Stimulated activated CD4-positive, alpha-beta T cell treated with anti-CD3 and anti-CD28 coated beads, Interleukin-2, amount 100 ng/mL, for 48 hours (primary cell): ENCODE measurements around the gene PSAP.

Experiments
- DNase-seq, 2 donors: peaks; one replicate each; pipeline ENCODE4 v3.0.0-alpha.2; 2020

PSAP gene

GRCh38 chr10:71844084-71844483 lies 7.0 kb downstream of the PSAP start:
- no peak for DNase-seq

- DNase-seq, result no peak
These were observed 8.0 kb downstream of the PSAP start for GRCh38 chr10:71842856-71843686.

GRCh38 chr10:71842422-71842821 lies 8.6 kb downstream of the PSAP start:
- DNase-seq, result no peak

GRCh38 chr10:71840958-71841335 lies 10.1 kb downstream of the PSAP start:
- no peak for DNase-seq

GRCh38 chr10:71840177-71840957 lies 10.7 kb downstream of the PSAP start:
- DNase-seq, result no peak

- no peak for DNase-seq
These were observed 12.5 kb downstream of the PSAP start for GRCh38 chr10:71838264-71839211.

GRCh38 chr10:71837098-71837827 lies 13.8 kb downstream of the PSAP start:
- no peak for DNase-seq

GRCh38 chr10:71836596-71836974 lies 14.5 kb downstream of the PSAP start:
- DNase-seq, result no peak

- no peak for DNase-seq
These were observed 15.1 kb downstream of the PSAP start for GRCh38 chr10:71835671-71836595.

GRCh38 chr10:71834343-71834674 lies 16.7 kb downstream of the PSAP start:
- no peak for DNase-seq

- DNase-seq, result no peak
These were observed 17.4 kb downstream of the PSAP start for GRCh38 chr10:71833451-71834342.

- DNase-seq, result no peak
These were observed 18.1 kb downstream of the PSAP start for GRCh38 chr10:71832967-71833366.

GRCh38 chr10:71831646-71832552 lies 19.2 kb downstream of the PSAP start:
- no peak for DNase-seq

GRCh38 chr10:71830726-71831125 lies 20.3 kb downstream of the PSAP start:
- DNase-seq, result no peak

- no peak for DNase-seq
These were observed 21.2 kb downstream of the PSAP start for GRCh38 chr10:71829896-71830295.

- no peak for DNase-seq
These were observed 21.9 kb downstream of the PSAP start for GRCh38 chr10:71829171-71829570.

GRCh38 chr10:71828702-71829101 lies 22.3 kb downstream of the PSAP start:
- no peak for DNase-seq

GRCh38 chr10:71827852-71828251 lies 23.2 kb downstream of the PSAP start:
- no peak for DNase-seq

GRCh38 chr10:71825217-71825616 lies 25.8 kb downstream of the PSAP start:
- no peak for DNase-seq
